HepG2 (cell line): ENCODE data around the gene STX1B. TPM values are rescaled to one million over a fixed set of nuclear protein-coding genes. Genes with fewer than 3 reads are reported as not detected.
A peak's percentile ranks its signal among the peaks of the same experiment; 100 is the strongest.

Experiments used
- BCL6 ChIP-seq: IDR thresholded peaks from 2 replicates; pipeline ENCODE4 v1.6.1; 2016; ENCODE audit warnings: missing genetic modification reagents, missing compliant biosample characterization
- GATA4 ChIP-seq: sonication (generic); IDR thresholded peaks from 2 replicates; pipeline ENCODE4 v1.6.1; 2016; ENCODE audit warnings: antibody characterized with exemption, low read depth, borderline replicate concordance
- MAFK ChIP-seq, 2 experiments: IDR thresholded peaks in 1 of 2; conservative IDR thresholded peaks in 1 of 2; 2 replicates each; pipeline ENCODE4 v1.6.1; 2011; ENCODE audit warnings: improper control_type of control experiment in 2 of 2, low read length in 2 of 2
- NFKBIZ ChIP-seq: IDR thresholded peaks from 2 replicates; pipeline ENCODE4 v1.6.1; 2018; ENCODE audit warnings: missing genetic modification reagents, missing compliant biosample characterization
- NR1H2 ChIP-seq: sonication (generic); formaldehyde crosslinking; IDR thresholded peaks from 2 replicates; pipeline ENCODE4 v1.8.1; 2022; ENCODE audit warnings: low read depth, missing genetic modification reagents, borderline replicate concordance
- PHF5A ChIP-seq: IDR thresholded peaks from one replicate; pipeline ENCODE4 v1.6.1; 2018; ENCODE audit warnings: low read depth, missing genetic modification reagents; ENCODE audit not compliant: unreplicated experiment
- SP2 ChIP-seq: sonication (generic); formaldehyde crosslinking; IDR thresholded peaks from 2 replicates; pipeline ENCODE4 v1.5.1; 2020; ENCODE audit warnings: mild to moderate bottlenecking, missing genetic modification reagents
- ZNF292 ChIP-seq: sonication (generic); formaldehyde crosslinking; IDR thresholded peaks from 2 replicates; pipeline ENCODE4 v1.8.1; 2022; ENCODE audit warnings: mild to moderate bottlenecking, low read depth, missing genetic modification reagents, borderline replicate concordance
- ZNF44 ChIP-seq: sonication (generic); formaldehyde crosslinking; IDR thresholded peaks from 2 replicates; pipeline ENCODE4 v1.5.1; 2020; ENCODE audit warnings: mild to moderate bottlenecking, missing genetic modification reagents
- ZNF552 ChIP-seq: sonication (generic); formaldehyde crosslinking; IDR thresholded peaks from 2 replicates; pipeline ENCODE4 v1.9.0; 2022; ENCODE audit warnings: missing genetic modification reagents, mild to moderate bottlenecking, borderline replicate concordance
- ZNF572 ChIP-seq: sonication (generic); formaldehyde crosslinking; IDR thresholded peaks from 2 replicates; pipeline ENCODE4 v1.5.1; 2020; ENCODE audit warnings: mild to moderate bottlenecking, missing genetic modification reagents
- ZNF777 ChIP-seq: sonication (generic); formaldehyde crosslinking; IDR thresholded peaks from 2 replicates; pipeline ENCODE4 v1.4.0; 2020; ENCODE audit warnings: missing genetic modification reagents
- polyA plus RNA-seq, 8 experiments: library from polyadenylated mRNA; depleted of rRNA in 3 of 8; stranded (reverse) in 7 of 8; unstranded in 1 of 8; fragments of >200 nt; fragmentation: Illumina TruSeq in 4 of 8; extraction: Trizol in 4 of 8; gene quantifications; 2 replicates each; pipeline versions ENCODE4 v1.2.1 to v1.2.3, GENCODE V29; 2011 to 2016; ENCODE audit warnings: low read depth in 4 of 8, missing spikeins in 1 of 8, mixed read lengths in 1 of 8; ENCODE audit not compliant: insufficient read depth in 1 of 8
- total RNA-seq, 5 experiments: library from RNA; depleted of rRNA; stranded (reverse); fragments of >200 nt; fragmentation: Illumina TruSeq; extraction: Trizol; gene quantifications; 2 replicates each; pipeline ENCODE4 v1.2.3, GENCODE V29; 2016; ENCODE audit warnings: low read depth in 1 of 5
- TF ChIP-seq, protein P1 (sequence below): sonication (generic); formaldehyde crosslinking; IDR thresholded peaks from 2 replicates; pipeline ENCODE4 v1.8.1; 2022; ENCODE audit warnings: mild to moderate bottlenecking, missing genetic modification reagents
- TF ChIP-seq, protein P2 (sequence below): sonication (generic); formaldehyde crosslinking; IDR thresholded peaks from 2 replicates; pipeline ENCODE4 v1.8.0; 2022; ENCODE audit warnings: missing genetic modification reagents, mild to moderate bottlenecking, moderate library complexity, borderline replicate concordance
- TF ChIP-seq, protein P3 (sequence below): sonication (generic); formaldehyde crosslinking; conservative IDR thresholded peaks from 2 replicates; pipeline ENCODE4 v1.8.0; 2022; ENCODE audit warnings: low read depth, missing genetic modification reagents
- TF ChIP-seq, protein P4 (sequence below): sonication (generic); formaldehyde crosslinking; IDR thresholded peaks from 2 replicates; pipeline ENCODE4 v1.4.0; 2020; ENCODE audit warnings: missing genetic modification reagents
- TF ChIP-seq, protein P5 (sequence below): sonication (generic); formaldehyde crosslinking; IDR thresholded peaks from 2 replicates; pipeline ENCODE4 v1.4.0; 2020; ENCODE audit warnings: missing genetic modification reagents

STX1B gene
- total and polyA plus RNA-seq, 2 of the 13 experiments (the other 11 are each of a cell fraction or from before 2014, with no cell fraction given), result 2.1 to 3.0 TPM

DNA sequence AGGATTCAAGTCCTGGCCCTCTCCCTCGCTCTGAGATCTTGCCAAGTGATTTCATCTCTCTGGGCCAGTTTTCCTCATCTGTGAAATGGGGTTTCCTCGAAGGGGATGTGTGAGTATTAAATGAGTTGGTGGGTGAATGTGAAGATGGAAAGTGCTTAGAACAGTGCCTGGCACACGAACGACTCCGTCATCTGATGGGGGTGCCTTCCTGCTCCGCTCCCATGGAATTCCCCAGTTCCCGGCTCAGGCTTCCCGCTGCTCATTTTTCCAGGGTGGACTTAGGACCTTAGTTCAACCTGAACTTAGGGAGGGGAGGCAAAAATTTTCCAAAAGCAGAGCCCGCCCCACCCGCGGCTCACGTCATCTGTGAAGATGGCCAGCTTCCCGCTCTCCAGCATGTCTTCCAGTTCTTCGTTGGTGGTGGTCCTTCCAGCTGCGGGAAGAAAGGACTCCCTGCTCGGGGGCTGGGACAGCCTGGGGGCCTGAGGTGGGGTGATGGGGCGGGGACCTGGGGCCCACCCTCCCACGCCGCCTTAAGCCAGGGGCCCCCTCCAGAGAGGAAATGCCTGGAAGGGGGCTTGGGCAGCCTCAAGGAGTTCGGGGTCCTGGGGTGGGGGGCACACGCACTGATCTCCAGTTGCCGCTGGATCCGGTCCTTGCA is 14.0 kb downstream of the STX1B start (continued):
- TF ChIP-seq, protein P1, sequence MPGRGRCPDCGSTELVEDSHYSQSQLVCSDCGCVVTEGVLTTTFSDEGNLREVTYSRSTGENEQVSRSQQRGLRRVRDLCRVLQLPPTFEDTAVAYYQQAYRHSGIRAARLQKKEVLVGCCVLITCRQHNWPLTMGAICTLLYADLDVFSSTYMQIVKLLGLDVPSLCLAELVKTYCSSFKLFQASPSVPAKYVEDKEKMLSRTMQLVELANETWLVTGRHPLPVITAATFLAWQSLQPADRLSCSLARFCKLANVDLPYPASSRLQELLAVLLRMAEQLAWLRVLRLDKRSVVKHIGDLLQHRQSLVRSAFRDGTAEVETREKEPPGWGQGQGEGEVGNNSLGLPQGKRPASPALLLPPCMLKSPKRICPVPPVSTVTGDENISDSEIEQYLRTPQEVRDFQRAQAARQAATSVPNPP, result no peak; the same call in 1 of the 2 replicates
- TF ChIP-seq ZNF777 (CRISPR knock-in tag) (peak; percentile 17; the same call in 1 of the 2 replicates), BCL6 (peak; percentile 42; the same call in 1 of the 2 replicates), SP2 (CRISPR knock-in tag) (0 out of 2 replicates have a peak, but pooled peaks have one; percentile 10), PHF5A (CRISPR knock-in tag) (no peak), ZNF292 (CRISPR knock-in tag) (no peak; the same call in 1 of the 2 replicates), NR1H2 (CRISPR knock-in tag) (0 out of 2 replicates have a peak, but pooled peaks have one; percentile 62), GATA4 (no peak; the same call in 1 of the 2 replicates), NFKBIZ (no peak), MAFK (conservative IDR thresholded peaks at IDR 0.05 in 1 of 2, IDR thresholded peaks at IDR 0.05 in 1 of 2; ENCODE audit: low read length in 2 of 2) (no peak), ZNF572 (CRISPR knock-in tag) (peak; percentile 78; the same call in 1 of the 2 replicates), ZNF44 (CRISPR knock-in tag) (peak; percentile 37; the same call in 1 of the 2 replicates), ZNF552 (CRISPR knock-in tag) (no peak)
- TF ChIP-seq, protein P2, sequence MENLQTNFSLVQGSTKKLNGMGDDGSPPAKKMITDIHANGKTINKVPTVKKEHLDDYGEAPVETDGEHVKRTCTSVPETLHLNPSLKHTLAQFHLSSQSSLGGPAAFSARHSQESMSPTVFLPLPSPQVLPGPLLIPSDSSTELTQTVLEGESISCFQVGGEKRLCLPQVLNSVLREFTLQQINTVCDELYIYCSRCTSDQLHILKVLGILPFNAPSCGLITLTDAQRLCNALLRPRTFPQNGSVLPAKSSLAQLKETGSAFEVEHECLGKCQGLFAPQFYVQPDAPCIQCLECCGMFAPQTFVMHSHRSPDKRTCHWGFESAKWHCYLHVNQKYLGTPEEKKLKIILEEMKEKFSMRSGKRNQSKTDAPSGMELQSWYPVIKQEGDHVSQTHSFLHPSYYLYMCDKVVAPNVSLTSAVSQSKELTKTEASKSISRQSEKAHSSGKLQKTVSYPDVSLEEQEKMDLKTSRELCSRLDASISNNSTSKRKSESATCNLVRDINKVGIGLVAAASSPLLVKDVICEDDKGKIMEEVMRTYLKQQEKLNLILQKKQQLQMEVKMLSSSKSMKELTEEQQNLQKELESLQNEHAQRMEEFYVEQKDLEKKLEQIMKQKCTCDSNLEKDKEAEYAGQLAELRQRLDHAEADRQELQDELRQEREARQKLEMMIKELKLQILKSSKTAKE, result no peak; the same call in 1 of the 2 replicates
- TF ChIP-seq, protein P3, sequence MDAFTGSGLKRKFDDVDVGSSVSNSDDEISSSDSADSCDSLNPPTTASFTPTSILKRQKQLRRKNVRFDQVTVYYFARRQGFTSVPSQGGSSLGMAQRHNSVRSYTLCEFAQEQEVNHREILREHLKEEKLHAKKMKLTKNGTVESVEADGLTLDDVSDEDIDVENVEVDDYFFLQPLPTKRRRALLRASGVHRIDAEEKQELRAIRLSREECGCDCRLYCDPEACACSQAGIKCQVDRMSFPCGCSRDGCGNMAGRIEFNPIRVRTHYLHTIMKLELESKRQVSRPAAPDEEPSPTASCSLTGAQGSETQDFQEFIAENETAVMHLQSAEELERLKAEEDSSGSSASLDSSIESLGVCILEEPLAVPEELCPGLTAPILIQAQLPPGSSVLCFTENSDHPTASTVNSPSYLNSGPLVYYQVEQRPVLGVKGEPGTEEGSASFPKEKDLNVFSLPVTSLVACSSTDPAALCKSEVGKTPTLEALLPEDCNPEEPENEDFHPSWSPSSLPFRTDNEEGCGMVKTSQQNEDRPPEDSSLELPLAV (CRISPR knock-in tag), result no peak
- TF ChIP-seq, protein P4, sequence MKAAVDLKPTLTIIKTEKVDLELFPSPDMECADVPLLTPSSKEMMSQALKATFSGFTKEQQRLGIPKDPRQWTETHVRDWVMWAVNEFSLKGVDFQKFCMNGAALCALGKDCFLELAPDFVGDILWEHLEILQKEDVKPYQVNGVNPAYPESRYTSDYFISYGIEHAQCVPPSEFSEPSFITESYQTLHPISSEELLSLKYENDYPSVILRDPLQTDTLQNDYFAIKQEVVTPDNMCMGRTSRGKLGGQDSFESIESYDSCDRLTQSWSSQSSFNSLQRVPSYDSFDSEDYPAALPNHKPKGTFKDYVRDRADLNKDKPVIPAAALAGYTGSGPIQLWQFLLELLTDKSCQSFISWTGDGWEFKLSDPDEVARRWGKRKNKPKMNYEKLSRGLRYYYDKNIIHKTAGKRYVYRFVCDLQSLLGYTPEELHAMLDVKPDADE (CRISPR knock-in tag), result no peak
- TF ChIP-seq, protein P5, sequence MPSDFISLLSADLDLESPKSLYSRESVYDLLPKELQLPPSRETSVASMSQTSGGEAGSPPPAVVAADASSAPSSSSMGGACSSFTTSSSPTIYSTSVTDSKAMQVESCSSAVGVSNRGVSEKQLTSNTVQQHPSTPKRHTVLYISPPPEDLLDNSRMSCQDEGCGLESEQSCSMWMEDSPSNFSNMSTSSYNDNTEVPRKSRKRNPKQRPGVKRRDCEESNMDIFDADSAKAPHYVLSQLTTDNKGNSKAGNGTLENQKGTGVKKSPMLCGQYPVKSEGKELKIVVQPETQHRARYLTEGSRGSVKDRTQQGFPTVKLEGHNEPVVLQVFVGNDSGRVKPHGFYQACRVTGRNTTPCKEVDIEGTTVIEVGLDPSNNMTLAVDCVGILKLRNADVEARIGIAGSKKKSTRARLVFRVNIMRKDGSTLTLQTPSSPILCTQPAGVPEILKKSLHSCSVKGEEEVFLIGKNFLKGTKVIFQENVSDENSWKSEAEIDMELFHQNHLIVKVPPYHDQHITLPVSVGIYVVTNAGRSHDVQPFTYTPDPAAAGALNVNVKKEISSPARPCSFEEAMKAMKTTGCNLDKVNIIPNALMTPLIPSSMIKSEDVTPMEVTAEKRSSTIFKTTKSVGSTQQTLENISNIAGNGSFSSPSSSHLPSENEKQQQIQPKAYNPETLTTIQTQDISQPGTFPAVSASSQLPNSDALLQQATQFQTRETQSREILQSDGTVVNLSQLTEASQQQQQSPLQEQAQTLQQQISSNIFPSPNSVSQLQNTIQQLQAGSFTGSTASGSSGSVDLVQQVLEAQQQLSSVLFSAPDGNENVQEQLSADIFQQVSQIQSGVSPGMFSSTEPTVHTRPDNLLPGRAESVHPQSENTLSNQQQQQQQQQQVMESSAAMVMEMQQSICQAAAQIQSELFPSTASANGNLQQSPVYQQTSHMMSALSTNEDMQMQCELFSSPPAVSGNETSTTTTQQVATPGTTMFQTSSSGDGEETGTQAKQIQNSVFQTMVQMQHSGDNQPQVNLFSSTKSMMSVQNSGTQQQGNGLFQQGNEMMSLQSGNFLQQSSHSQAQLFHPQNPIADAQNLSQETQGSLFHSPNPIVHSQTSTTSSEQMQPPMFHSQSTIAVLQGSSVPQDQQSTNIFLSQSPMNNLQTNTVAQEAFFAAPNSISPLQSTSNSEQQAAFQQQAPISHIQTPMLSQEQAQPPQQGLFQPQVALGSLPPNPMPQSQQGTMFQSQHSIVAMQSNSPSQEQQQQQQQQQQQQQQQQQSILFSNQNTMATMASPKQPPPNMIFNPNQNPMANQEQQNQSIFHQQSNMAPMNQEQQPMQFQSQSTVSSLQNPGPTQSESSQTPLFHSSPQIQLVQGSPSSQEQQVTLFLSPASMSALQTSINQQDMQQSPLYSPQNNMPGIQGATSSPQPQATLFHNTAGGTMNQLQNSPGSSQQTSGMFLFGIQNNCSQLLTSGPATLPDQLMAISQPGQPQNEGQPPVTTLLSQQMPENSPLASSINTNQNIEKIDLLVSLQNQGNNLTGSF (CRISPR knock-in tag), result peak; percentile 79
